Tibial nerve (tissue), 4 donors: ENCODE data around the gene CLDN11. TPM values are rescaled to one million over a fixed set of nuclear protein-coding genes. Genes with fewer than 3 reads are reported as not detected.
A peak's percentile ranks its signal among the peaks of the same experiment; 100 is the strongest.

ENCODE experiments used
- DNase-seq, 2 donors: peaks; one replicate each; pipeline ENCODE4 v3.0.0-alpha.2; 2019; ENCODE audit warnings: low spot score in 2 of 2
- H3K27ac ChIP-seq, 4 donors: fragments of 200-600 bp; sonication (generic) in 3 of 4; one replicate each; pipeline ENCODE4 v1.5.1; 2017 to 2019; ENCODE audit warnings: mild to moderate bottlenecking in 1 of 4
- H3K27me3 ChIP-seq, 2 donors: fragments of 200-600 bp; sonication (generic) in 1 of 2; one replicate each; pipeline versions ENCODE4 v1.5.1 to v1.6.0; 2017 to 2019
- H3K36me3 ChIP-seq, 3 donors: fragments of 200-600 bp; sonication (generic); one replicate each; pipeline ENCODE4 v1.5.1; 2018 to 2019
- H3K4me1 ChIP-seq, 4 donors: fragments of 200-600 bp; sonication (generic) in 3 of 4; one replicate each; pipeline ENCODE4 v1.5.1; 2017 to 2019
- H3K4me3 ChIP-seq, 4 donors: fragments of 200-600 bp; sonication (generic) in 3 of 4; one replicate each; pipeline ENCODE4 v1.5.1; 2017 to 2019; ENCODE audit warnings: mild to moderate bottlenecking in 1 of 4, moderate library complexity in 1 of 4
- H3K9me3 ChIP-seq, 4 donors: fragments of 200-600 bp; sonication (generic) in 3 of 4; one replicate each; pipeline ENCODE4 v1.5.1; 2017 to 2019
- EP300 ChIP-seq, 2 donors: sonication (generic); formaldehyde crosslinking; IDR thresholded peaks; one replicate each; pipeline ENCODE4 v1.6.1; 2017; ENCODE audit warnings: antibody characterized with exemption in 2 of 2, mild to moderate bottlenecking in 1 of 2
- POLR2A ChIP-seq, 2 donors: fragments of 450-650 bp; IDR thresholded peaks; one replicate each; pipeline ENCODE4 v1.6.1; 2017; ENCODE audit warnings: antibody characterized with exemption in 2 of 2, mild to moderate bottlenecking in 2 of 2, moderate library complexity in 2 of 2
- WGBS, 2 donors: methylation state at CpG; one replicate each; pipeline ENCODE4 v1.1.5; 2018; 5-methylcytosine and 5-hydroxymethylcytosine counted together
- total RNA-seq, 4 donors: library from RNA; depleted of rRNA; stranded (reverse); fragments of >200 nt; gene quantifications; one replicate each; pipeline ENCODE4 v1.1.0, GENCODE V29; 2016
- TF ChIP-seq, protein P1 (sequence below), 5 experiments: fragments of 200-600 bp in 3 of 5; fragments of 450-650 bp in 2 of 5; sonication (generic) in 3 of 5; IDR thresholded peaks; one replicate each; pipeline ENCODE4 v1.5.1; 2016 to 2019; ENCODE audit warnings: antibody characterized with exemption in 5 of 5, mild to moderate bottlenecking in 3 of 5, moderate library complexity in 2 of 5

CLDN11 gene
- total RNA-seq, 4 donors from 2014 or later: 32.0 to 65.1 (median 52.8) TPM

DNA sequence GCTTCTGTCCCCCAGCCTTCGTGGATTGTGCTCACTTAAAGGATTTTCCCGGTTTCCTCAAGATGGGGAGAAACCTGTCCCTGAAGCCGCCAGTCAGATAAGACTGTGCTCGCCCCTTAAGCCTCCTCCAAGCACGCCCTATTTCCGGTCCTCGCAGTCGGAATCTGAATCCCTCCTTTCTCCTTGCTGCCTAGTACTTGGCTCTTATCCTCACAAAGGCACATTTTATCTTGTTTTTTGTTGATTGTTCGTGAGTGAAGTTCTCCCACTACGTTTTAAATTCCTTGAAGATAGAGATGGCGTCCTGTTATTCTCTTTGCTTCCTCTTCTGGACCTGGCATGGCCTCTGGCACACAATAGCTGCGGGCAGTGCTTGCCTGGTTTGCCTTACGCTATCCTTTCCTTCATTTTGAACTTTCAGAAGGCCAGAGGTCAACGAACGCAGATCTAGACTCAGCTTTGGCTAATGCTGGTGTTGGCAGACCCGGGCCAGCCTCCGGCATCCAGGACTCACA lies 1.7 kb downstream of the CLDN11 start:
- H3K9me3 ChIP-seq: no peaks in the 10 kb centered on the region
- H3K27ac ChIP-seq: peak overlapping the region; percentile 60 to 94 (median 87)
- 37 to 42% methylated on average over 17 of the region's 17 CpGs for WGBS, 2 donors
- H3K4me1 ChIP-seq: peaks cover 0 to 52% (median 3%) of the 10 kb centered on the region in 4 donors
- peaks cover 0 to 6% (median 0%) of the 10 kb centered on the region in 3 donors for H3K36me3 ChIP-seq
- no peak for TF ChIP-seq EP300 (IDR thresholded peaks at IDR 0.05)
- TF ChIP-seq POLR2A (IDR thresholded peaks at IDR 0.05): no peak
- TF ChIP-seq, protein P1, sequence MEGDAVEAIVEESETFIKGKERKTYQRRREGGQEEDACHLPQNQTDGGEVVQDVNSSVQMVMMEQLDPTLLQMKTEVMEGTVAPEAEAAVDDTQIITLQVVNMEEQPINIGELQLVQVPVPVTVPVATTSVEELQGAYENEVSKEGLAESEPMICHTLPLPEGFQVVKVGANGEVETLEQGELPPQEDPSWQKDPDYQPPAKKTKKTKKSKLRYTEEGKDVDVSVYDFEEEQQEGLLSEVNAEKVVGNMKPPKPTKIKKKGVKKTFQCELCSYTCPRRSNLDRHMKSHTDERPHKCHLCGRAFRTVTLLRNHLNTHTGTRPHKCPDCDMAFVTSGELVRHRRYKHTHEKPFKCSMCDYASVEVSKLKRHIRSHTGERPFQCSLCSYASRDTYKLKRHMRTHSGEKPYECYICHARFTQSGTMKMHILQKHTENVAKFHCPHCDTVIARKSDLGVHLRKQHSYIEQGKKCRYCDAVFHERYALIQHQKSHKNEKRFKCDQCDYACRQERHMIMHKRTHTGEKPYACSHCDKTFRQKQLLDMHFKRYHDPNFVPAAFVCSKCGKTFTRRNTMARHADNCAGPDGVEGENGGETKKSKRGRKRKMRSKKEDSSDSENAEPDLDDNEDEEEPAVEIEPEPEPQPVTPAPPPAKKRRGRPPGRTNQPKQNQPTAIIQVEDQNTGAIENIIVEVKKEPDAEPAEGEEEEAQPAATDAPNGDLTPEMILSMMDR (IDR thresholded peaks at IDR 0.05): no peak
- no peak for DNase-seq
- H3K27me3 ChIP-seq: no peaks in the 10 kb centered on the region
- H3K4me3 ChIP-seq: peak overlapping the region; percentile 42 to 77 (median 60)

DNA sequence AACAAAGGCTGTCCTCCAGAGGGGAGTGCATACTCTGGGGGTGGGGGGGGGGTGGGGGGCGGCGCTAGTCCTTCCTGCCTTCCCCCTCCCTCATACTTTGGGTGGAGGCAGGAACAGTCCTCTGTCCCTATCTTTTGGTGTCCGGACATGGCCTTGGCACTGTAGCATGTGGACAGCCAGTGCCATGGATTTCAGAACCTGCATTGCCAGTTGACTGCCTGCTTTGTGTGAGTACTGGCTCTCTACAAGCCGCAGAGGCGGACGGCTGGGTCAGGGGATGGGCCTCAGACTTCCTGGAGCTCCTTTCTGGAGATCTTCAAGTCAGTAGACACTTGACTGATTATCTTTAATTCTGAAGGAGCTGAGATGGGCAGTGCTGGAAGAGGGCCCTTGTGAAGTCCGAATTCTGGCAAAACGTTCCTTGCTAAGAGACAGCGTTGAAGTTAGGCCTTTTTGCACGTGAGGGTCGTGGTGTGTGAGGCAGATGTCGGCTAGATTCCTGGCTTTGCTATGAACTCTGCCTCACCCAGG lies 2.5 kb downstream of the CLDN11 start:
- peak overlapping the region; percentile 60 to 94 (median 87) for H3K27ac ChIP-seq
- DNase-seq: no peak
- TF ChIP-seq EP300 (IDR thresholded peaks at IDR 0.05) (peak in 1 of 2 donors; percentile 60), POLR2A (IDR thresholded peaks at IDR 0.05) (no peak)
- TF ChIP-seq, protein P1 (IDR thresholded peaks at IDR 0.05): no peak
- peaks cover 0 to 6% (median 0%) of the 10 kb centered on the region in 3 donors for H3K36me3 ChIP-seq
- peak overlapping the region in 3 of 4 donors; percentile 36 to 77 (median 55) for H3K4me3 ChIP-seq
- H3K4me1 ChIP-seq: peaks cover 0 to 60% (median 6%) of the 10 kb centered on the region in 4 donors
- no peaks in the 10 kb centered on the region for H3K9me3 ChIP-seq
- H3K27me3 ChIP-seq: no peaks in the 10 kb centered on the region
- WGBS, 2 donors: 20 to 24% methylated on average over 11 to 12 of the region's 12 CpGs

DNA sequence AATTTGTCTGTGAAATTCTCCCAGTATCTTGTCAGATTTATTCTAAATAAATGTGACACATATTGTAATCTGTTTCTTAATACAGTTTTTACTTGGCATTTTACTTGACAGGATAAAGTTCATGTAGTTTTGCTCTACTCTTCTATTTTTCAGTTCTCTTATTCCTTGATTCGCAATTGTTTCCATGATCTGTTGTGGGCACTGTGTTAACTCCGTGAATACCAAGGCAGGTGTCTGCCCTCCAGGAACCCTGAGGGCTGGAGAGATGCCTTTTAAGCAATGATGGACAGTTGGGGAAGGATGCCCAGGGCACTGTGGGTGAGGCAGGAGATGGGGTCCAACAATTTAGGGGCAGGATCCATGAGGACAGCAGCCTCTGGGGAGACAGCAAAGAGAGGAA lies 3.1 kb downstream of the CLDN11 start:
- Histone ChIP-seq H3K4me1 (peaks cover 0 to 65% (median 6%) of the 10 kb centered on the region in 4 donors), H3K36me3 (peaks cover 0 to 6% (median 0%) of the 10 kb centered on the region in 3 donors), H3K9me3 (no peaks in the 10 kb centered on the region), H3K27me3 (no peaks in the 10 kb centered on the region), H3K4me3 (peak overlapping the region in 3 of 4 donors; percentile 36 to 77 (median 55)), H3K27ac (peak overlapping the region; percentile 60 to 94 (median 87))
- TF ChIP-seq, protein P1 (IDR thresholded peaks at IDR 0.05): no peak
- TF ChIP-seq POLR2A (IDR thresholded peaks at IDR 0.05): no peak
- TF ChIP-seq EP300 (IDR thresholded peaks at IDR 0.05): no peak
- DNase-seq: no peak
- 41 to 57% methylated on average over 2 of the region's 2 CpGs for WGBS, 2 donors

DNA sequence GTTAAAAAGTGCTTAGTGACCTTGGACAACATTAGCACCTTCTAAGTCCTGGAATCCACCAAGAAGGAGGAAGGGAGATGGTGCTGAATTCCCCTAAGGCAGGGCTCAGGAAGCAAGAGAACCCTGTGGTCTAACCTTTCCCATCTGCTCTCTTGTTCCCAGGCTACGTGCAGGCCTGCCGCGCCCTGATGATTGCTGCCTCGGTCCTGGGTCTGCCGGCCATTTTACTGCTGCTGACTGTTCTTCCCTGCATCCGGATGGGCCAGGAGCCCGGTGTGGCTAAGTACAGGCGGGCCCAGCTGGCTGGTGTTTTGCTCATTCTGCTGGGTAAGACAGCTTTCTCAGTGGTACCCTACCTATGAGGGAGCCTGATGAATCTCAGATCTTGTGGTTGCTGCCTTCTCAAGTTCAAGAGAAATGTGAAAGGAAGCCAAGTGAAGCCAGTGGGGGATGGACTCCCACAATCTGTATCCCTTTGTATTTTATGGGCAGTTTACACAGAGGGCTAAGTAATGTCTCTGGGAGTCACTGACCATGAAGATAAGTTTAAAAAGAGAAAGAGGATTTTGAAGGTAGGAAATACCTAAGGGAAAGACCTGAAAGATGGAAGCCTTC lies 4.4 kb downstream of the CLDN11 start:
- peak overlapping the region in 3 of 4 donors; percentile 10 to 94 (median 93) for H3K27ac ChIP-seq
- DNase-seq: peak; percentile 21 to 44

More for the DNA sequence above, 4.4 kb downstream of the CLDN11 start:
- TF ChIP-seq EP300 (IDR thresholded peaks at IDR 0.05): peak in 1 of 2 donors; percentile 32
- TF ChIP-seq, protein P1 (IDR thresholded peaks at IDR 0.05): no peak
- no peak for TF ChIP-seq POLR2A (IDR thresholded peaks at IDR 0.05)
- WGBS, 2 donors: 73 to 79% methylated on average over 8 of the region's 8 CpGs
- Histone ChIP-seq H3K27me3 (no peaks in the 10 kb centered on the region), H3K4me3 (no peak overlapping the region), H3K9me3 (no peaks in the 10 kb centered on the region), H3K36me3 (peaks cover 0 to 6% (median 0%) of the 10 kb centered on the region in 3 donors), H3K4me1 (peaks cover 0 to 62% (median 6%) of the 10 kb centered on the region in 4 donors)
